Kidney (tissue), 14 donors: Measurements from ENCODE around the gene CTXN1. TPM values are rescaled to one million over a fixed set of nuclear protein-coding genes. Genes with fewer than 3 reads are reported as not detected.

ENCODE experiments used
- DNase-seq, 5 donors: peaks; one replicate each; pipeline ENCODE4 v3.0.0-alpha.2; 2013 to 2020
- FAIRE-seq: peaks from 2 replicates; lab custom pipeline; 2012; peaks lifted over from hg19 to GRCh38; lab: Jason Lieb, UNC
- H3K27ac ChIP-seq, 2 donors: one replicate each; pipeline ENCODE4 v1.7.0; 2013; ENCODE audit warnings: low read depth in 2 of 2, low read length in 2 of 2, inconsistent platforms in 1 of 2
- H3K27me3 ChIP-seq: one replicate; pipeline ENCODE4 v1.7.1; 2013; ENCODE audit warnings: low read length, inconsistent platforms; ENCODE audit not compliant: control insufficient read depth, insufficient read depth
- H3K36me3 ChIP-seq, 3 donors: one replicate each; pipeline versions ENCODE4 v1.7.0 to v1.7.1; 2013; ENCODE audit warnings: low read length in 3 of 3, control low read depth in 1 of 3, inconsistent platforms in 1 of 3; ENCODE audit not compliant: insufficient read depth in 3 of 3, control insufficient read depth in 2 of 3
- H3K4me1 ChIP-seq, 3 donors: one replicate each; pipeline versions ENCODE4 v1.7.0 to v1.7.1; 2013; ENCODE audit warnings: low read length in 3 of 3, inconsistent platforms in 1 of 3, low read depth in 1 of 3; ENCODE audit not compliant: control insufficient read depth in 2 of 3, insufficient read depth in 2 of 3
- H3K4me3 ChIP-seq, 3 donors: one replicate each; pipeline versions ENCODE4 v1.7.0 to v1.8.1; 2013; ENCODE audit warnings: low read length in 3 of 3, control low read depth in 1 of 3, inconsistent platforms in 1 of 3
- H3K9ac ChIP-seq, 3 donors: one replicate each; pipeline versions ENCODE4 v1.7.0 to v1.7.1; 2013; ENCODE audit warnings: low read length in 3 of 3, control low read depth in 1 of 3, inconsistent platforms in 1 of 3
- H3K9me3 ChIP-seq, 3 donors: one replicate each; pipeline versions ENCODE4 v1.7.0 to v1.7.1; 2013; ENCODE audit warnings: low read length in 3 of 3, control low read depth in 1 of 3, inconsistent platforms in 1 of 3; ENCODE audit not compliant: control insufficient read depth in 2 of 3, insufficient read depth in 1 of 3
- CTCF ChIP-seq: IDR thresholded peaks from 3 replicates; pipeline ENCODE4 v1.5.1; 2012; ENCODE audit warnings: mild to moderate bottlenecking, moderate library complexity, borderline replicate concordance; ENCODE audit not compliant: insufficient read depth; ENCODE audit errors: extremely low read depth
- intact Hi-C: fragments of 100-400 bp; cut with DNase I; formaldehyde crosslinking; loops from one replicate; pipeline ENCODE4 v1.11.1; 2022
- polyA plus RNA-seq: library from polyadenylated mRNA; stranded (reverse); fragments of 350-450 nt; fragmentation: Illumina TruSeq; extraction: RNeasy Lipid Tissue Mini Kit (QIAGEN cat#74804); gene quantifications from one replicate; pipeline ENCODE4 v1.2.3, GENCODE V29; 2014; ENCODE audit warnings: low read depth, low replicate concordance; ENCODE audit not compliant: insufficient read depth
- total RNA-seq: library from RNA; stranded (reverse); fragmentation: NEBNext Ultra II Directional; extraction: Animal tissue kit (Norgen Biotek cat#: 25700); gene quantifications from one replicate; pipeline ENCODE4 v1.2.1, GENCODE V29; 2021
- donor health status: control.
- donor health status: control.
- donor health status: control.
- donor health status: control.
- donor health status: control.
- donor health status: DM: yes; HTN: yes; CAD: no.
- donor health status: Normal renal cell carcinoma (clear cell type).

CTXN1 gene
- total and polyA plus RNA-seq, 2 donors from 2014 or later, result 8.9 to 25.9 TPM

- FAIRE-seq (no peak), DNase-seq (peak in 1 of 5 donors; percentile 41)
- Histone ChIP-seq H3K36me3 (peaks cover 0 to 8% (median 2%) of the 10 kb centered on the region in 3 donors), H3K4me1 (peaks cover 0 to 21% (median 12%) of the 10 kb centered on the region in 3 donors), H3K9ac (no peak overlapping the region), H3K27ac (no peak overlapping the region), H3K27me3 (no peaks in the 10 kb centered on the region), H3K4me3 (no peak overlapping the region), H3K9me3 (no peaks in the 10 kb centered on the region)
- TF ChIP-seq CTCF, result no peak
- intact Hi-C loops, result no loop called here
These were observed 18.8 kb downstream of the CTXN1 start for GRCh38 chr19:7907122-7907521.

GRCh38 chr19:7905859-7906258, 20.1 kb downstream of the CTXN1 start:
- H3K27ac ChIP-seq, result no peak overlapping the region
- no peak for FAIRE-seq
- no peaks in the 10 kb centered on the region for H3K27me3 ChIP-seq
- TF ChIP-seq CTCF, result no peak
- no peak overlapping the region for H3K4me3 ChIP-seq
- peak overlapping the region in 1 of 3 donors; percentile 23 for H3K9ac ChIP-seq
- intact Hi-C loops, result no loop called here
- peak in 1 of 5 donors; percentile 61 for DNase-seq
- H3K4me1 ChIP-seq, result peaks cover 0 to 21% (median 12%) of the 10 kb centered on the region in 3 donors
- H3K9me3 ChIP-seq, result no peaks in the 10 kb centered on the region
- H3K36me3 ChIP-seq, result peaks cover 0 to 6% (median 0%) of the 10 kb centered on the region in 3 donors

- H3K36me3 ChIP-seq, result peaks cover 0 to 1% (median 0%) of the 10 kb centered on the region in 3 donors
- H3K27me3 ChIP-seq, result no peaks in the 10 kb centered on the region
- FAIRE-seq (no peak), DNase-seq (peak in 1 of 5 donors; percentile 68)
- no peaks in the 10 kb centered on the region for H3K9me3 ChIP-seq
- TF ChIP-seq CTCF, result no peak
- no peak overlapping the region for H3K27ac ChIP-seq
- H3K4me1 ChIP-seq, result peaks cover 0 to 21% (median 12%) of the 10 kb centered on the region in 3 donors
- intact Hi-C loops, result no loop called here
- peak overlapping the region in 1 of 3 donors; percentile 91 for H3K4me3 ChIP-seq
- peak overlapping the region in 1 of 3 donors; percentile 91 for H3K9ac ChIP-seq
These were observed 20.7 kb downstream of the CTXN1 start for GRCh38 chr19:7905268-7905667.
